Trophoblast cell (in vitro differentiated cells and primary cell): ENCODE data around the gene KLHDC8B.

ENCODE experiments used
- DNase-seq, 2 donors: peaks; one replicate each; pipeline ENCODE4 v3.0.0-alpha.2; 2016
- H2AFZ ChIP-seq: 2 replicates; pipeline ENCODE4 v1.6.1; 2013; ENCODE audit warnings: low read length, moderate library complexity, mild to moderate bottlenecking; ENCODE audit not compliant: insufficient read depth, poor library complexity
- H2AK5ac ChIP-seq: 2 replicates; pipeline ENCODE4 v1.6.1; 2013; ENCODE audit warnings: mild to moderate bottlenecking, low read length
- H2BK120ac ChIP-seq: 2 replicates; pipeline ENCODE4 v1.6.1; 2013; ENCODE audit warnings: low read length, mild to moderate bottlenecking, moderate library complexity; ENCODE audit not compliant: insufficient read depth, poor library complexity
- H2BK12ac ChIP-seq: 2 replicates; pipeline ENCODE4 v1.6.1; 2013; ENCODE audit warnings: mild to moderate bottlenecking, low read length, moderate library complexity
- H2BK5ac ChIP-seq: 2 replicates; pipeline ENCODE4 v1.6.1; 2013; ENCODE audit warnings: low read length, low read depth, moderate library complexity, mild to moderate bottlenecking; ENCODE audit not compliant: poor library complexity
- H3K14ac ChIP-seq: 2 replicates; pipeline ENCODE4 v1.6.1; 2013; ENCODE audit warnings: mild to moderate bottlenecking, low read length
- H3K18ac ChIP-seq: 2 replicates; pipeline ENCODE4 v1.6.1; 2013; ENCODE audit warnings: mild to moderate bottlenecking, low read length
- H3K23ac ChIP-seq: 2 replicates; pipeline ENCODE4 v1.6.1; 2013; ENCODE audit warnings: low read length
- H3K27ac ChIP-seq: 2 replicates; pipeline ENCODE4 v1.5.1; 2013; ENCODE audit warnings: low read depth, mild to moderate bottlenecking, inconsistent platforms, low read length, moderate library complexity
- H3K27me3 ChIP-seq: 2 replicates; pipeline ENCODE4 v1.6.1; 2013; ENCODE audit warnings: inconsistent platforms, mild to moderate bottlenecking, low read length, moderate library complexity; ENCODE audit not compliant: insufficient read depth
- H3K36me3 ChIP-seq, 2 experiments: 1 replicate in 1 of 2; 2 replicates in 1 of 2; pipeline ENCODE4 v1.6.1; 2013; ENCODE audit warnings: low read length in 2 of 2, mild to moderate bottlenecking in 2 of 2, moderate library complexity in 1 of 2; ENCODE audit not compliant: insufficient read depth in 2 of 2, control insufficient read depth in 1 of 2
- H3K4ac ChIP-seq: 2 replicates; pipeline ENCODE4 v1.6.1; 2013; ENCODE audit warnings: low read depth, mild to moderate bottlenecking, low read length, moderate library complexity
- H3K4me1 ChIP-seq, 2 experiments: 1 replicate in 1 of 2; 2 replicates in 1 of 2; pipeline ENCODE4 v1.6.1; 2013; ENCODE audit warnings: low read length in 2 of 2, mild to moderate bottlenecking in 2 of 2, moderate library complexity in 1 of 2; ENCODE audit not compliant: insufficient read depth in 2 of 2, control insufficient read depth in 1 of 2
- H3K4me2 ChIP-seq: 2 replicates; pipeline ENCODE4 v1.6.1; 2013; ENCODE audit warnings: inconsistent platforms, mild to moderate bottlenecking, low read length, moderate library complexity
- H3K4me3 ChIP-seq: 2 replicates; pipeline ENCODE4 v1.5.1; 2013; ENCODE audit warnings: mild to moderate bottlenecking, low read depth, low read length, inconsistent platforms
- H3K79me1 ChIP-seq: one replicate; pipeline ENCODE4 v1.6.1; 2013; ENCODE audit warnings: low read length
- H3K79me2 ChIP-seq: 2 replicates; pipeline ENCODE4 v1.6.1; 2013; ENCODE audit warnings: low read length, mild to moderate bottlenecking; ENCODE audit not compliant: control insufficient read depth, insufficient read depth, poor library complexity
- H3K9ac ChIP-seq: 2 replicates; pipeline ENCODE4 v1.6.1; 2013; ENCODE audit warnings: mild to moderate bottlenecking, low read length
- H3K9me3 ChIP-seq: 2 replicates; pipeline ENCODE4 v1.6.1; 2013; ENCODE audit warnings: low read depth, mild to moderate bottlenecking, control low read depth, inconsistent platforms, low read length; ENCODE audit not compliant: insufficient read depth
- H4K12ac ChIP-seq: 2 replicates; pipeline ENCODE4 v1.6.1; 2013; ENCODE audit warnings: low read depth, mild to moderate bottlenecking, low read length, moderate library complexity
- H4K8ac ChIP-seq: 2 replicates; pipeline ENCODE4 v1.6.1; 2013; ENCODE audit warnings: low read depth, mild to moderate bottlenecking, low read length, moderate library complexity
- H4K91ac ChIP-seq: one replicate; pipeline ENCODE4 v1.6.1; 2013; ENCODE audit warnings: low read depth, mild to moderate bottlenecking, low read length, moderate library complexity
- WGBS: extraction: QIAGEN DNeasy Blood & Tissue Kit; methylation state at CpG from one replicate; pipeline ENCODE4 v1.1.7; 2013; ENCODE audit warnings: missing lambda C conversion rate; ENCODE audit not compliant: insufficient read length, insufficient coverage; ENCODE audit errors: extremely low coverage; 5-methylcytosine and 5-hydroxymethylcytosine counted together

The KLHDC8B gene

GRCh38 chr3:49158792-49159191 is 12.6 kb upstream of the KLHDC8B start:
- Histone ChIP-seq H2BK120ac (no peak overlapping the region), H4K8ac (no peak overlapping the region), H3K9me3 (peaks cover 2% of the 10 kb centered on the region), H3K36me3 (peaks cover 15% of the 10 kb centered on the region in 2 experiments), H2AK5ac (no peak overlapping the region), H4K91ac (no peak overlapping the region), H3K27ac (no peak overlapping the region), H2AFZ (no peak overlapping the region), H3K4me2 (no peak overlapping the region), H3K4me1 (no peaks in the 10 kb centered on the region), H3K4ac (no peak overlapping the region), H2BK12ac (no peak overlapping the region), H2BK5ac (no peak overlapping the region), H3K79me2 (no peaks in the 10 kb centered on the region), H3K9ac (no peak overlapping the region), H3K4me3 (no peak overlapping the region), H3K23ac (no peak overlapping the region), H3K14ac (no peak overlapping the region), H3K27me3 (no peaks in the 10 kb centered on the region), H3K18ac (no peak overlapping the region), H3K79me1 (no peaks in the 10 kb centered on the region), H4K12ac (no peak overlapping the region)
- DNase-seq, result no peak
- WGBS, result no CpG with 5 or more reads among the region's 2 CpGs

- peaks cover 19% of the 10 kb centered on the region in 2 experiments for H3K36me3 ChIP-seq
- no peak overlapping the region for H2BK12ac ChIP-seq
- no peak overlapping the region for H2AK5ac ChIP-seq
- H3K18ac ChIP-seq, result no peak overlapping the region
- peaks cover 3% of the 10 kb centered on the region for H3K79me2 ChIP-seq
- no peak overlapping the region for H3K27ac ChIP-seq
- no peak overlapping the region for H2BK5ac ChIP-seq
- no peak overlapping the region for H3K14ac ChIP-seq
- H2AFZ ChIP-seq, result no peak overlapping the region
- peaks cover 6% of the 10 kb centered on the region for H3K79me1 ChIP-seq
- no peak overlapping the region for H4K91ac ChIP-seq
- peaks cover 4 to 7% of the 10 kb centered on the region in 2 experiments for H3K4me1 ChIP-seq
- no peak overlapping the region for H3K23ac ChIP-seq
- no peak overlapping the region for H4K12ac ChIP-seq
- DNase-seq, result no peak
- H4K8ac ChIP-seq, result no peak overlapping the region
- peaks cover 2% of the 10 kb centered on the region for H3K9me3 ChIP-seq
- no CpG with 5 or more reads among the region's 2 CpGs for WGBS
- H3K9ac ChIP-seq, result no peak overlapping the region
- H3K4me3 ChIP-seq, result no peak overlapping the region
- no peaks in the 10 kb centered on the region for H3K27me3 ChIP-seq
- H2BK120ac ChIP-seq, result no peak overlapping the region
- no peak overlapping the region for H3K4ac ChIP-seq
- H3K4me2 ChIP-seq, result no peak overlapping the region
Observed at GRCh38 chr3:49161197-49161596, 10.2 kb upstream of the KLHDC8B start.

GRCh38 chr3:49161808-49162530 is 9.4 kb upstream of the KLHDC8B start:
- Histone ChIP-seq H3K9ac (no peak overlapping the region), H3K23ac (no peak overlapping the region), H2BK5ac (no peak overlapping the region), H3K18ac (no peak overlapping the region), H3K14ac (no peak overlapping the region), H4K91ac (no peak overlapping the region), H3K4me3 (no peak overlapping the region), H3K36me3 (peaks cover 19% of the 10 kb centered on the region in 2 experiments), H3K4ac (no peak overlapping the region), H2BK120ac (no peak overlapping the region), H3K9me3 (peaks cover 9% of the 10 kb centered on the region), H3K27ac (no peak overlapping the region), H3K4me1 (peaks cover 7 to 10% of the 10 kb centered on the region in 2 experiments), H4K8ac (no peak overlapping the region), H3K79me2 (peaks cover 3% of the 10 kb centered on the region), H3K27me3 (no peaks in the 10 kb centered on the region), H2AK5ac (no peak overlapping the region), H3K4me2 (no peak overlapping the region), H3K79me1 (peaks cover 9% of the 10 kb centered on the region), H2AFZ (no peak overlapping the region), H2BK12ac (no peak overlapping the region), H4K12ac (no peak overlapping the region)
- WGBS, result no CpG with 5 or more reads among the region's 3 CpGs
- DNase-seq, result no peak

GRCh38 chr3:49162751-49163419 is 8.5 kb upstream of the KLHDC8B start:
- no peak for DNase-seq
- no peak overlapping the region for H2BK12ac ChIP-seq
- H4K12ac ChIP-seq, result no peak overlapping the region
- H3K4me3 ChIP-seq, result no peak overlapping the region
- H2AK5ac ChIP-seq, result no peak overlapping the region
- peaks cover 10% of the 10 kb centered on the region for H3K9me3 ChIP-seq
- no peak overlapping the region for H3K4me2 ChIP-seq
- H2BK120ac ChIP-seq, result no peak overlapping the region
- no peak overlapping the region for H3K18ac ChIP-seq
- peaks cover 7 to 10% of the 10 kb centered on the region in 2 experiments for H3K4me1 ChIP-seq
- H3K4ac ChIP-seq, result no peak overlapping the region
- no peak overlapping the region for H3K23ac ChIP-seq
- H2BK5ac ChIP-seq, result no peak overlapping the region
- WGBS, result no CpG with 5 or more reads among the region's 21 CpGs
- H3K27ac ChIP-seq, result no peak overlapping the region
- H4K91ac ChIP-seq, result no peak overlapping the region
- peaks cover 19% of the 10 kb centered on the region in 2 experiments for H3K36me3 ChIP-seq
- H3K79me1 ChIP-seq, result peaks cover 9% of the 10 kb centered on the region
- H3K9ac ChIP-seq, result no peak overlapping the region
- no peak overlapping the region for H3K14ac ChIP-seq
- H2AFZ ChIP-seq, result no peak overlapping the region
- H3K79me2 ChIP-seq, result peaks cover 3% of the 10 kb centered on the region
- no peak overlapping the region for H4K8ac ChIP-seq
- no peaks in the 10 kb centered on the region for H3K27me3 ChIP-seq
